ENCODE data around the gene FAHD1. TPM values are rescaled to one million over a fixed set of nuclear protein-coding genes. Genes with fewer than 3 reads are reported as not detected.
A peak's percentile ranks its signal among the peaks of the same experiment; 100 is the strongest.

Gene FAHD1
- total RNA-seq (10 to 100 TPM in 1 of 2 donors, 1 to 10 TPM in 1; 7.4 to 11.9 TPM), polyA plus RNA-seq (10 to 100 TPM; 13.1 to 42.1 TPM)
- long read RNA-seq, donor 1, transcript FAHD1-203 (1 exons, 1,974 nt): major isoform, 19 of 19 reads
- long read RNA-seq, donor 1, partial matches to known transcripts: 0 of 19 reads
- long read RNA-seq, donor 1, other reads (novel, unspliced or antisense): 0 of 19 reads
- long read RNA-seq, donor 2, transcript FAHD1-203 (1 exons, 1,974 nt): major isoform, 9 of 9 reads
- long read RNA-seq, donor 2, partial matches to known transcripts: 0 of 9 reads
- long read RNA-seq, donor 2, other reads (novel, unspliced or antisense): 0 of 9 reads

DNA sequence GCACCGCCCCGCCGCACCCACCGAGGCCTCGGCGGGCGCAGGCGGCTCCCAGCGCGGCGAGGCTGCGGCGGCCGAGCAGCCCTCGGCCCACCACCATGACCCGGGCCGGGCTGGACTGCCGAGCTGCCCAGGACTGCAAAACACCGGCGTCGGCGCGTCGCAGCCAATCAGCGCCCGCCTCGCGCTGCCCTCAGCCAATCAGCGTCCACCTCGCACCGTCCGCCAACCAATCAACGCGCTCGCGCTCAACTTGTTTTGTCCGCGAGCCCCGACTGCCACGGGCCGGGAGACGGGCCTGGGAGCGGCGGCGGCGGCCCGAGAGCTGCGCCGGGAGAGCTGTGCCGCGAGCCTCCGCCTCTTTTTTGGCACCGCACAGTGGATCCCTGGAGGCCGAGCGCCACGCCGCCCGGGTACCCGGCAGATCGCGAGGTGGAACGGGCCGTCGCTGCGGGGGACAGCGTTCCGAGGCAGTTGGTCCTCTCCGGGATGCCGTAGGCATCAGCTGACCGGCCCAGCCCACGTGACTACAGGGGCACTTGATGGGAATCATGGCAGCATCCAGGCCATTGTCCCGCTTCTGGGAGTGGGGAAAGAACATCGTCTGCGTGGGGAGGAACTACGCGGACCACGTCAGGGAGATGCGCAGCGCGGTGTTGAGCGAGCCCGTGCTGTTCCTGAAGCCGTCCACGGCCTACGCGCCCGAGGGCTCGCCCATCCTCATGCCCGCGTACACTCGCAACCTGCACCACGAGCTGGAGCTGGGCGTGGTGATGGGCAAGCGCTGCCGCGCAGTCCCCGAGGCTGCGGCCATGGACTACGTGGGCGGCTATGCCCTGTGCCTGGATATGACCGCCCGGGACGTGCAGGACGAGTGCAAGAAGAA, at the start of gene FAHD1, which contains the start of gene HAGH:
TSS of gene FAHD1 (plus strand) at position 516 of the 883 bp plus-strand sequence. CDS start at position 549, 33 bp downstream.
TSS of gene HAGH (minus strand) at position 135 of the 883 bp plus-strand sequence. CDS start at position 97, 38 bp downstream.
- H3K4me3 ChIP-seq (ENCODE audit: low read length in 2 of 2): peak within 1 kb of the TSS; percentile 77 to 83
- no peaks in the 10 kb centered on the region for H3K27me3 ChIP-seq (ENCODE audit: control insufficient read depth in 1 of 2, insufficient read depth in 2 of 2, low read length in 1 of 2)
- WGBS, 2 donors: 0% methylated on average over 84 to 104 of the region's 104 CpGs
- H3K36me3 ChIP-seq (ENCODE audit: control insufficient read depth in 1 of 2, insufficient read depth in 2 of 2, low read length in 1 of 2): no peaks in the 10 kb centered on the region
- intact Hi-C loops (cut with DNase I): loop anchor here in 1 of 2 donors (5.0 kb wide), 1 partner anchor 45 kb away; the partner anchor contains the start of genes NUBP2 and SPSB3
- peak; percentile 95 to 98 for DNase-seq
- H3K9me3 ChIP-seq (ENCODE audit: control insufficient read depth, low read length): no peaks in the 10 kb centered on the region
- peak within 1 kb of the TSS in 1 of 2 donors; percentile 44 for H3K27ac ChIP-seq (ENCODE audit: low read depth in 1 of 2, low read length in 2 of 2)
- H3K4me1 ChIP-seq (ENCODE audit: control insufficient read depth in 1 of 2, insufficient read depth in 2 of 2, low read length in 2 of 2): no peaks in the 10 kb centered on the region
- peak; percentile 97 for ATAC-seq (ENCODE audit: low FRiP score)

DNA sequence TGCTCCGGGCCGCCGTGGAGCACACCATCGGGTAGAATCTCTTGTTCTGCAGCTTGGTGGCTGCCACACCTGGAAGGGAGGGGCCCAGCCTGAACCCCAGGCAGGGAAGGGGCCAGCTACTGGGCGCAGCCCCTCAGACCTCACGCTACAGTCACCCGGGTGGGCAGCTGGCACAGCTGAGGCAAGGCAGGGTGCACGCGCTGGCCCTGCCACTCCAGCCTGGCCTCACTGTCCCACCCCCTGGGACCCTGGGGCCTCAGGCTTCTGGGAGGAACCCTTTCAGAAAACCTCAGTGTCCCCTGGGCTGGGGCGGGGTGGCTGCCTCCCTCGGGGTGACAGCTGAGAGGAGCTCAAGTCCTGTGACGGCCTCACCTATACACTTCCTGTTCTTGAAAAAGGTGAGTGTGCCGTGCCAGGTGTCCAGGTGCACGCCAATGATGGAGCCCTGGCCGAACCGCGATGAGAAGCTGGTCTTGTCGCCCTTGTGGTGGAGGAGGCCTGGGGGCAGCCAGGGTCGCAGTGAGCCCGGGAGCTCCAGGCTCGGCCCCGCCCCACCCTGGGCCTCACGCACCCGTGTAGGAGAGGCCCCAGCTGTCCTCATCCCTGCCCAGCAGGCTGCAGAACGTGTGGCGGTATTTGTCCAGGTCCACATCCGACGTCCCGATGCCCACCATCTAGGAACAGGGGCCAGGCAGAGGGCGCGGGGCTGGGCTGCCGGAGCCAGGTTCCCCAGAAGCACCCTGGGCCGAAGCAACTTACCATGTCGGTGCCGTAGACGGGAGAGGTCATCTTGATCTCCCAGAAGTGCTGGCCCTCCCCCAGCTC, 49.4 kb upstream of the FAHD1 start:
- DNase-seq (no peak), ATAC-seq (ENCODE audit: low FRiP score) (no peak)
- Histone ChIP-seq H3K27me3 (ENCODE audit: control insufficient read depth in 1 of 2, insufficient read depth in 2 of 2, low read length in 1 of 2) (no peaks in the 10 kb centered on the region), H3K4me1 (ENCODE audit: control insufficient read depth in 1 of 2, insufficient read depth in 2 of 2, low read length in 2 of 2) (no peaks in the 10 kb centered on the region), H3K4me3 (ENCODE audit: low read length in 2 of 2) (no peak overlapping the region), H3K36me3 (ENCODE audit: control insufficient read depth in 1 of 2, insufficient read depth in 2 of 2, low read length in 1 of 2) (peaks cover 0 to 7% of the 10 kb centered on the region in 2 donors), H3K9me3 (ENCODE audit: control insufficient read depth, low read length) (no peaks in the 10 kb centered on the region), H3K27ac (ENCODE audit: low read depth in 1 of 2, low read length in 2 of 2) (no peak overlapping the region)
- WGBS, 2 donors: 81% methylated on average over 36 of the region's 36 CpGs
- intact Hi-C loops (cut with DNase I): no loop called here

DNA sequence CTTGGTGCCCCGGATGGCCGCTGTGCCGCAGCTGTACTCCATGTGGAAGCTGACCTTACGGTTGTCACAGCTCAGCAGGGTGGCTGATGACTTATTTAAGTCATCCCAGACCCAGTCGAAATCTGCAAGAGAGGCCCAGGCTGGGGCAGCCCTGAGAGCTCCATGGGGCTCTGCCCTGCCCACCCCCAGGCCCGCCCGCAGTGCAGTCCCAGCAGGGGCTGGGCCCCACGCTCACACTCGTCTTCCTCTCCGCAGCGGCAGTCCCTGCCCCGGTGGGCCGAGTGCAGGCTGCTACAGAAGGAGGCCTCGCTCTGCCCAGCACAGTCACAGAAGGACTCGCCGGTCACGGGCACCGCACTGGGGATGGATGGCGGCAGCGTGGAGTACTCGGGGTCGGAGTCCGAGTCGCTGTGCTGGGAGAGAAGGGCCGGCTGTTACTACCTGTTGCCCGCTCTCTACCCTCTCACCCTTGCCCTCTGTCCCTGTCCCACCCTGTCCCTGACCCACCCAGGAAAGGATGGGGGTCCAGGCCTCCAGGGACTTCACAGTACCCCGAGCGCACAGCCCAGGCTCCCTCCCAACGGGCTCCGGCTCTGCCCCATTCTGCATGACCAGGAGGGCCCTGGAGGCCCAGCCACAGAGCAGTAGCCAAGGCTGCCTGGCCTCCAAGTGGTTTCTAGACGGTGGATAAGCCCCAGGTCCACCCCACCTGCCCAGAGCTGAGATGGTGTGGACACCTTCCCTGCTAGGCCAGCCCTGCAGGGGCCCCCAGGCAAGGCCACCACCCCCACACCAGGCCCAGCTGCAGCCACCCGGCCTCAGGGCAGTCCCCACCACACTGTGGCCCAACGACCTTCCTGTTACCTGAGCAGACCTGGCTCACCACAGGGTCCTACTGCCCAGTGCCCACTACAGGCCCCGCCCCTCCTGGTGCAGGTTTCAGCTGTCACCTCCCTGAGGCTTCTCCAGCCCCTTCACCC, 48.5 kb upstream of the FAHD1 start:
- 81% methylated on average over 34 of the region's 34 CpGs for WGBS, 2 donors
- Histone ChIP-seq H3K4me3 (ENCODE audit: low read length in 2 of 2) (no peak overlapping the region), H3K36me3 (ENCODE audit: control insufficient read depth in 1 of 2, insufficient read depth in 2 of 2, low read length in 1 of 2) (peaks cover 0 to 7% of the 10 kb centered on the region in 2 donors), H3K27me3 (ENCODE audit: control insufficient read depth in 1 of 2, insufficient read depth in 2 of 2, low read length in 1 of 2) (no peaks in the 10 kb centered on the region), H3K4me1 (ENCODE audit: control insufficient read depth in 1 of 2, insufficient read depth in 2 of 2, low read length in 2 of 2) (no peaks in the 10 kb centered on the region), H3K27ac (ENCODE audit: low read depth in 1 of 2, low read length in 2 of 2) (no peak overlapping the region), H3K9me3 (ENCODE audit: control insufficient read depth, low read length) (no peaks in the 10 kb centered on the region)
- peak in 1 of 2 donors; percentile 47 for DNase-seq
- ATAC-seq (ENCODE audit: low FRiP score): no peak
- intact Hi-C loops (cut with DNase I): no loop called here

DNA sequence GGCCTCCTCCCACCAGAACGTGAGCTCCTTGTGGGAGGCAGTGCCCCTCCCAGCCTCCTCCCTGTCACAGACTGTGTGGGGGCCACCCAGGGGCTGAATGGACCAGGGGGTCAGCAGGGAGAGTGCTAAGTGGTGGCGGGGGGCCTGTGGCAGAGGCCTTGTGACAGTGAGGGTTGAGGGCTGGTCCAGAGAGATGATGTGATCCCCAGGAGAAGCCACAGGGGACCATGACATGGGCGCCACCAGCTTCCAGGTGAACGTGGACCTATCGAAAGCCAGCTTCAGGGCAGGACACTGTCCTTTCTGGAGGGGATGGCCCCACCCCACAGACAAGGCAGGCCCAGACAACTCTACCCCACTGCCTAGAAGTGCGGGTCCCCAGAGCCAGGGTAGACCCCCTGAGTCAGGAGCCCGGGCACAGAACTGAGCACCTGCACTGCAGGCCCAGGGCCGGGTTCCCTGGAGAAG, 47.7 kb upstream of the FAHD1 start:
- peaks cover 0 to 7% of the 10 kb centered on the region in 2 donors for H3K36me3 ChIP-seq (ENCODE audit: control insufficient read depth in 1 of 2, insufficient read depth in 2 of 2, low read length in 1 of 2)
- intact Hi-C loops (cut with DNase I): no loop called here
- H3K27ac ChIP-seq (ENCODE audit: low read depth in 1 of 2, low read length in 2 of 2): no peak overlapping the region
- WGBS, 2 donors: 77 to 79% methylated on average over 8 of the region's 8 CpGs
- H3K27me3 ChIP-seq (ENCODE audit: control insufficient read depth in 1 of 2, insufficient read depth in 2 of 2, low read length in 1 of 2): no peaks in the 10 kb centered on the region
- H3K4me3 ChIP-seq (ENCODE audit: low read length in 2 of 2): no peak overlapping the region
- no peaks in the 10 kb centered on the region for H3K4me1 ChIP-seq (ENCODE audit: control insufficient read depth in 1 of 2, insufficient read depth in 2 of 2, low read length in 2 of 2)
- DNase-seq (no peak), ATAC-seq (ENCODE audit: low FRiP score) (no peak)
- H3K9me3 ChIP-seq (ENCODE audit: control insufficient read depth, low read length): no peaks in the 10 kb centered on the region

DNA sequence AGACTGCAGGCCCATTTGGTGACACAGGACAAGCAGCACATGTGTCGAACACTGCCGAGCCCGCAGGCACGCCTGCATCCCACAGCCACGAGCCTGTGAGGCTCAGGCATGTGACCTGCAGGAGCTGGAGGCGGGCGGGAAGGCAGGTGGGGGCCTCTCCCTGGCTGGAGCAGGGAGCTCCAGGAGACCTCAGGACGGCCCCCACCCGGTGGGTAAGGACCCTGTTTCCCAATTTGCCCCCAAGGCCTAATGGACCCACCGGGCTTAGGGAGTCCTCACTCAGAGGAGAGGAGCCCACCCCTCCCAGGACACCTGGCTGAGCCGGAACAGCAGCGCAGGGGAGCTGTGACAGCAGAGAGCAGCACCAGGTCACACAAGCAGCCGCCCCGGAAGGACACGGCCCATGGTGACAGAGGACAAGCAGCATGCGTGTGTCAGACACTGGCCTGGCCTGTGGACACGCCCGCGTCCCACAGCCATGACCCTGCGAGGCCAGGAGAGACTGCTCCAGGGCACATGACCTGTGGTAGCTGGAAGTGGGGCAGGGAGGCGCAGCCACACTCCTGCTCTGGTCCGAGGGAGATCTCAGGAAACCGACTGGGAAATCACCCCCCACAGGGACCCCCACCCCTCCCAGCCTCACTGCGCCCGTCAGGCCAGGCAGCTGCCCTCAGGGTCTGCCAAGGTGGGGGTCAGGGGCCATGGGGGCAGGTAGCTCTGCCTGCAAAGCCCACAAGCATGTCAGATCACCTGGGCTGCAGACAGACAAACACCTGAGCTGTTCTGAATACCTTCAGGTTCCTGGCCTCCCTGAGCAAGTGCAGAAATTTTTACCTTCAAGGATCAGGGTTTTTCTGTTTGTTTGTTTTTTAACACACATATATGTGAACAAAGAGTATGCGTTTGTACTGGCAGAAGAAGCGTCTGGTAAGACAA, 47.0 kb upstream of the FAHD1 start:
- Histone ChIP-seq H3K4me1 (ENCODE audit: control insufficient read depth in 1 of 2, insufficient read depth in 2 of 2, low read length in 2 of 2) (no peaks in the 10 kb centered on the region), H3K9me3 (ENCODE audit: control insufficient read depth, low read length) (no peaks in the 10 kb centered on the region), H3K27me3 (ENCODE audit: control insufficient read depth in 1 of 2, insufficient read depth in 2 of 2, low read length in 1 of 2) (no peaks in the 10 kb centered on the region), H3K27ac (ENCODE audit: low read depth in 1 of 2, low read length in 2 of 2) (no peak overlapping the region), H3K4me3 (ENCODE audit: low read length in 2 of 2) (no peak overlapping the region), H3K36me3 (ENCODE audit: control insufficient read depth in 1 of 2, insufficient read depth in 2 of 2, low read length in 1 of 2) (peaks cover 0 to 7% of the 10 kb centered on the region in 2 donors)
- intact Hi-C loops (cut with DNase I): loop anchor here in 1 of 2 donors (5.0 kb wide), 2 partner anchors 47 to 473 kb away; partner anchors contain the start of genes FAHD1, HAGH and UBE2I
- DNase-seq (peak in 1 of 2 donors; percentile 38), ATAC-seq (ENCODE audit: low FRiP score) (no peak)
- WGBS, 2 donors: 75 to 79% methylated on average over 25 to 27 of the region's 27 CpGs

DNA sequence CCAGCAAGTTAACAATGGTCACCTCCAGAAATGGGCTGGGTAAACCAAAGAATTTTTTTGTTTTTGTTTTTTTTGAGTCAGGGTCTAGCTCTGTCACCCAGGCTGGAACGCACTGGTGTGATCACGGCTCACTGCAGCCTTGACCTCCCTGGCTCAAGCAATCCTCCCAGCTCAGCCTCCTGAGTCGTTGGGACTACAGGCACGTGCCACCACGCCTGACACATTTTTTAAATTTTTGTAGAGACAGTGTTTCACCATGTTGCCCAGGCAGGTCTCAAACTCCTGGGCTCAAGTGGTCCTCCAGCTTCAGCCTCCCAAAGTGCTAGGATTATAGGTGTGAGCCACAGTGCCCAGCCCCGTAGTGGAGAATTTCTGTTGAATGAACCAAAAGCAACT, 46.3 kb upstream of the FAHD1 start:
- peaks cover 0 to 7% of the 10 kb centered on the region in 2 donors for H3K36me3 ChIP-seq (ENCODE audit: control insufficient read depth in 1 of 2, insufficient read depth in 2 of 2, low read length in 1 of 2)
- H3K27me3 ChIP-seq (ENCODE audit: control insufficient read depth in 1 of 2, insufficient read depth in 2 of 2, low read length in 1 of 2): no peaks in the 10 kb centered on the region
- intact Hi-C loops (cut with DNase I): loop anchor here in 1 of 2 donors (5.0 kb wide), 2 partner anchors 47 to 473 kb away; partner anchors contain the start of genes FAHD1, HAGH and UBE2I
- no peak overlapping the region for H3K27ac ChIP-seq (ENCODE audit: low read depth in 1 of 2, low read length in 2 of 2)
- no peak overlapping the region for H3K4me3 ChIP-seq (ENCODE audit: low read length in 2 of 2)
- DNase-seq: peak in 1 of 2 donors; percentile 24
- ATAC-seq (ENCODE audit: low FRiP score): no peak
- H3K4me1 ChIP-seq (ENCODE audit: control insufficient read depth in 1 of 2, insufficient read depth in 2 of 2, low read length in 2 of 2): no peaks in the 10 kb centered on the region
- H3K9me3 ChIP-seq (ENCODE audit: control insufficient read depth, low read length): no peaks in the 10 kb centered on the region
- 67 to 69% methylated on average over 6 of the region's 6 CpGs for WGBS, 2 donors
